ENCODE data around the gene CUL7. TPM values are rescaled to one million over a fixed set of nuclear protein-coding genes. Genes with fewer than 3 reads are reported as not detected.

The CUL7 gene
- total and polyA plus RNA-seq, 9 of the 15 experiments (the other 6 are each of a cell fraction or from before 2014, with no cell fraction given), result 0.44 to 20.1 (median 8.6) TPM

GRCh38 chr6:43011207-43011606 is 42.4 kb downstream of the CUL7 start:
- WGBS (ENCODE audit: insufficient coverage, low coverage, missing lambda C conversion rate), result 91% methylated on average over 5 of the region's 6 CpGs
- H3K79me2 ChIP-seq (ENCODE audit: control insufficient read depth, insufficient read depth, low read length), result peaks cover 37% of the 10 kb centered on the region
- no peak for FAIRE-seq

More at GRCh38 chr6:43011207-43011606, 42.4 kb downstream of the CUL7 start:
- no peaks in the 10 kb centered on the region for H3K9me1 ChIP-seq (ENCODE audit: control insufficient read depth, insufficient read depth, low read length)
- H2AFZ ChIP-seq (ENCODE audit: low read depth, low read length), result no peak overlapping the region
- ChIA-PET POLR2A (interaction anchor here (0.6 to 1.4 kb wide), 7 partner anchors 27 to 136 kb away, joined by 3 to 7 read pairs (median 3); partner anchors contain the start of genes CNPY3, CUL7, MRPL2 and PPP2R5D), CTCF (ENCODE audit: low intra/inter-chr PET ratio) (no interaction called here)
- TF ChIP-seq CTCF (IDR thresholded peaks at IDR 0.05 in 2 of 3, conservative IDR thresholded peaks at IDR 0.05 in 1 of 3; ENCODE audit: insufficient read depth in 2 of 3, low read depth in 1 of 3, low read length in 3 of 3), result peak in 2 of 3 experiments; percentile 8 to 43; a peak in 3 of 6 replicates
- no peak for TF ChIP-seq TFE3 (CRISPR knock-in tag; IDR thresholded peaks at IDR 0.05)
- TF ChIP-seq POLR2AphosphoS2 (IDR thresholded peaks at IDR 0.05; ENCODE audit: low read length), result no peak
- TF ChIP-seq EP300 (IDR thresholded peaks at IDR 0.05; ENCODE audit: low read length), result no peak
- peaks cover 18 to 21% of the 10 kb centered on the region in 2 experiments; a peak in 4 of 5 replicates for H3K4me1 ChIP-seq (replicated peaks in 1 of 2; ENCODE audit: control insufficient read depth in 2 of 2, insufficient read depth in 2 of 2, low read length in 2 of 2)
- peaks cover 4% of the 10 kb centered on the region; the same call in 1 of the 2 replicates for H4K20me1 ChIP-seq (replicated peaks; ENCODE audit: control insufficient read depth, insufficient read depth, low read length)
- ATAC-seq (no peak), DNase-seq (ENCODE audit: extremely low read depth in 1 of 4, low spot score in 3 of 4) (no peak)
- H3K9me3 ChIP-seq (replicated peaks; ENCODE audit: control insufficient read depth, insufficient read depth, low read depth, low read length), result no peaks in the 10 kb centered on the region
- intact Hi-C loops (cut with micrococcal nuclease) (no loop called here), in situ Hi-C loops (cut with MboI) (no loop called here)
- no peaks in the 10 kb centered on the region for H3K27me3 ChIP-seq (ENCODE audit: control insufficient read depth in 2 of 2, insufficient read depth in 2 of 2, low read length in 2 of 2)
- H3K4me2 ChIP-seq (ENCODE audit: insufficient read depth, low read length), result no peak overlapping the region
- peak overlapping the region in 1 of 2 experiments; percentile 54; a peak in 1 of 4 replicates for H3K9ac ChIP-seq (ENCODE audit: insufficient read depth in 1 of 2, low read depth in 2 of 2, low read length in 2 of 2)
- H3K27ac ChIP-seq (ENCODE audit: extremely low read depth, low read depth, low read length), result no peak overlapping the region
- H3K36me3 ChIP-seq (ENCODE audit: control insufficient read depth, insufficient read depth, low read length), result peaks cover 69% of the 10 kb centered on the region
- no peak overlapping the region for H3K4me3 ChIP-seq
- BruUV-seq (replicated peaks), result TSS peak; percentile 19
